Prostate gland (tissue), 2 donors: ENCODE data around the gene DIS3L2. TPM values are rescaled to one million over a fixed set of nuclear protein-coding genes. Genes with fewer than 3 reads are reported as not detected.

Experiments used
- DNase-seq: peaks from one replicate; pipeline ENCODE4 v3.0.0-alpha.2; 2019; ENCODE audit warnings: low spot score
- H3K27ac ChIP-seq, 2 donors: fragments of 200-600 bp; sonication (generic); 2 replicates each; pipeline ENCODE4 v1.5.1; 2017 to 2019
- H3K27me3 ChIP-seq: fragments of 200-600 bp; sonication (generic); replicated peaks from 2 replicates; pipeline ENCODE4 v1.5.1; 2019; ENCODE audit not compliant: insufficient read depth
- H3K36me3 ChIP-seq, 2 donors: fragments of 200-600 bp; sonication (generic); 1 replicate in 1 of 2; 2 replicates in 1 of 2; pipeline versions ENCODE4 v1.5.1 to v1.8.1; 2017 to 2019
- H3K4me1 ChIP-seq: fragments of 200-600 bp; sonication (generic); replicated peaks from 2 replicates; pipeline ENCODE4 v1.5.1; 2019
- H3K4me3 ChIP-seq, 2 donors: fragments of 200-600 bp; sonication (generic); 2 replicates each; pipeline ENCODE4 v1.5.1; 2017 to 2019
- H3K9me3 ChIP-seq: fragments of 200-600 bp; sonication (generic); 2 replicates; pipeline ENCODE4 v1.5.1; 2017
- POLR2A ChIP-seq: fragments of 450-650 bp; IDR thresholded peaks from one replicate; pipeline ENCODE4 v1.6.1; 2016; ENCODE audit warnings: antibody characterized with exemption, mild to moderate bottlenecking
- POLR2AphosphoS5 ChIP-seq: sonication (generic); formaldehyde crosslinking; IDR thresholded peaks from one replicate; pipeline ENCODE4 v1.6.1; 2017; ENCODE audit warnings: antibody characterized with exemption
- WGBS: methylation state at CpG from one replicate; pipeline ENCODE4 v1.1.5; 2018; 5-methylcytosine and 5-hydroxymethylcytosine counted together
- intact Hi-C: fragments of 100-400 bp; cut with DNase I; formaldehyde crosslinking; loops from one replicate; pipeline ENCODE4 v1.14.2; 2022
- total RNA-seq, 2 donors: library from RNA; depleted of rRNA; stranded (reverse); fragments of >200 nt; gene quantifications; one replicate each; pipeline ENCODE4 v1.1.0, GENCODE V29; 2016
- TF ChIP-seq, protein P1 (sequence below), 4 experiments: fragments of 200-600 bp in 2 of 4; fragments of 450-650 bp in 2 of 4; sonication (generic) in 2 of 4; IDR thresholded peaks; 1 replicate in 3 of 4; 2 replicates in 1 of 4; pipeline ENCODE4 v1.5.1; 2016 to 2019; ENCODE audit warnings: antibody characterized with exemption in 4 of 4, mild to moderate bottlenecking in 2 of 4, moderate library complexity in 2 of 4

DIS3L2 gene
- total RNA-seq, 2 donors from 2014 or later: 30.1 to 71.3 TPM

- 98% methylated on average over 2 of the region's 2 CpGs for WGBS
- Histone ChIP-seq H3K4me3 (no peak overlapping the region), H3K27me3 (no peaks in the 10 kb centered on the region), H3K27ac (no peak overlapping the region), H3K4me1 (no peaks in the 10 kb centered on the region), H3K36me3 (no peaks in the 10 kb centered on the region), H3K9me3 (no peaks in the 10 kb centered on the region)
- intact Hi-C loops: no loop called here
- no peak for DNase-seq
- TF ChIP-seq POLR2A: no peak
- TF ChIP-seq, protein P1, sequence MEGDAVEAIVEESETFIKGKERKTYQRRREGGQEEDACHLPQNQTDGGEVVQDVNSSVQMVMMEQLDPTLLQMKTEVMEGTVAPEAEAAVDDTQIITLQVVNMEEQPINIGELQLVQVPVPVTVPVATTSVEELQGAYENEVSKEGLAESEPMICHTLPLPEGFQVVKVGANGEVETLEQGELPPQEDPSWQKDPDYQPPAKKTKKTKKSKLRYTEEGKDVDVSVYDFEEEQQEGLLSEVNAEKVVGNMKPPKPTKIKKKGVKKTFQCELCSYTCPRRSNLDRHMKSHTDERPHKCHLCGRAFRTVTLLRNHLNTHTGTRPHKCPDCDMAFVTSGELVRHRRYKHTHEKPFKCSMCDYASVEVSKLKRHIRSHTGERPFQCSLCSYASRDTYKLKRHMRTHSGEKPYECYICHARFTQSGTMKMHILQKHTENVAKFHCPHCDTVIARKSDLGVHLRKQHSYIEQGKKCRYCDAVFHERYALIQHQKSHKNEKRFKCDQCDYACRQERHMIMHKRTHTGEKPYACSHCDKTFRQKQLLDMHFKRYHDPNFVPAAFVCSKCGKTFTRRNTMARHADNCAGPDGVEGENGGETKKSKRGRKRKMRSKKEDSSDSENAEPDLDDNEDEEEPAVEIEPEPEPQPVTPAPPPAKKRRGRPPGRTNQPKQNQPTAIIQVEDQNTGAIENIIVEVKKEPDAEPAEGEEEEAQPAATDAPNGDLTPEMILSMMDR (IDR thresholded peaks at IDR 0.05): no peak
- no peak for TF ChIP-seq POLR2AphosphoS5
Measured at GRCh38 chr2:232242316-232242715, 280.8 kb downstream of the DIS3L2 start.

DNA sequence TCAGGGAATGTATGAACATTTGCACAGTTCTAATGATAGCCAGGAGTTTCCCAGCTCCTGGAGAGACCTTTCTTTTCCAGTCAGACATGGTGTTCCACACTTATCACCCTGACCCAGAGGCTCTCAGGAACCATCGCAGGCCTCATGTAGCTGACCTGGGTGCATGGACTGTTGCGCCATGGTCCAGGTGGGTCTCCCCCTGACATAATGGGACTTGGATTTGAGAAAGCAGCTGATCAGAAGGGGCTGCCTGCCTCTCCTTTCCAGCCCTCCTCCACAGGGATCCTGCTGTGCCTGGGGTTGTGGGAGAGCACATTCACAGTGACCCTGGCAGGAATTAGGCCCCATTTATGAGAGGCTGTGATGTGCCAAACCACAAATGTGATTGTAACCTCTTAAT lies 283.6 kb downstream of the DIS3L2 start:
- no peak overlapping the region for H3K4me3 ChIP-seq
- no peaks in the 10 kb centered on the region for H3K9me3 ChIP-seq
- TF ChIP-seq, protein P1 (IDR thresholded peaks at IDR 0.05): no peak
- TF ChIP-seq POLR2A: no peak
- TF ChIP-seq POLR2AphosphoS5: no peak
- no peaks in the 10 kb centered on the region for H3K27me3 ChIP-seq
- H3K27ac ChIP-seq: no peak overlapping the region
- no peak for DNase-seq
- no peaks in the 10 kb centered on the region for H3K4me1 ChIP-seq
- intact Hi-C loops: no loop called here
- WGBS: 96% methylated on average over 2 of the region's 2 CpGs
- H3K36me3 ChIP-seq: no peaks in the 10 kb centered on the region

DNA sequence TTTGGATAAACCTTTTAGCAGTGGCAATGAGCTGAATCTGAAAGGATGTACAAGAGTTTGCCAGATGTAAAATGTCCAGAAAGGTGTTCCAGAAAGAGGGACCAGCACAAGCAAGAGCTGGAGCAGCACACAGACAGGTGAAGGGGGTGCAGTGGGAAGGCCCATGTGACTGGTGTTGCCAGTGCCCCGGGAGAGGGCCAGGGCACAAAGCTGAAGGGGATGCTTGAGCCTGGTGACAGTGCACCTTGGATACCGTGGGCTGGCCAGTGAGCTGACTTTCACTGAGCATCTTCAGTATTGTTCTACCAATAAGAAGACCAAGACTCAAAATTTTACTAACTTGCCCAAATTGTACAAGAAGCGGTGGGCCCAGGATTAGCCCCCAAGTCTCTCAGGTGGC lies 284.7 kb downstream of the DIS3L2 start:
- intact Hi-C loops: no loop called here
- no peaks in the 10 kb centered on the region for H3K4me1 ChIP-seq
- no peak for DNase-seq
- TF ChIP-seq POLR2A: no peak
- no peak for TF ChIP-seq POLR2AphosphoS5
- TF ChIP-seq, protein P1 (IDR thresholded peaks at IDR 0.05): no peak
- H3K4me3 ChIP-seq: no peak overlapping the region
- no peaks in the 10 kb centered on the region for H3K27me3 ChIP-seq
- 91% methylated on average over 3 of the region's 3 CpGs for WGBS
- no peak overlapping the region for H3K27ac ChIP-seq
- H3K36me3 ChIP-seq: no peaks in the 10 kb centered on the region
- no peaks in the 10 kb centered on the region for H3K9me3 ChIP-seq

- H3K36me3 ChIP-seq: no peaks in the 10 kb centered on the region
- 93% methylated on average over 3 of the region's 3 CpGs for WGBS
- H3K9me3 ChIP-seq: no peaks in the 10 kb centered on the region
- no peak for TF ChIP-seq POLR2A
- no peak for TF ChIP-seq POLR2AphosphoS5
- TF ChIP-seq, protein P1 (IDR thresholded peaks at IDR 0.05): no peak
- DNase-seq: no peak
- no peaks in the 10 kb centered on the region for H3K27me3 ChIP-seq
- H3K27ac ChIP-seq: no peak overlapping the region
- no peaks in the 10 kb centered on the region for H3K4me1 ChIP-seq
- intact Hi-C loops: no loop called here
- H3K4me3 ChIP-seq: no peak overlapping the region
Measured at GRCh38 chr2:232249096-232249495, 287.6 kb downstream of the DIS3L2 start.

DNA sequence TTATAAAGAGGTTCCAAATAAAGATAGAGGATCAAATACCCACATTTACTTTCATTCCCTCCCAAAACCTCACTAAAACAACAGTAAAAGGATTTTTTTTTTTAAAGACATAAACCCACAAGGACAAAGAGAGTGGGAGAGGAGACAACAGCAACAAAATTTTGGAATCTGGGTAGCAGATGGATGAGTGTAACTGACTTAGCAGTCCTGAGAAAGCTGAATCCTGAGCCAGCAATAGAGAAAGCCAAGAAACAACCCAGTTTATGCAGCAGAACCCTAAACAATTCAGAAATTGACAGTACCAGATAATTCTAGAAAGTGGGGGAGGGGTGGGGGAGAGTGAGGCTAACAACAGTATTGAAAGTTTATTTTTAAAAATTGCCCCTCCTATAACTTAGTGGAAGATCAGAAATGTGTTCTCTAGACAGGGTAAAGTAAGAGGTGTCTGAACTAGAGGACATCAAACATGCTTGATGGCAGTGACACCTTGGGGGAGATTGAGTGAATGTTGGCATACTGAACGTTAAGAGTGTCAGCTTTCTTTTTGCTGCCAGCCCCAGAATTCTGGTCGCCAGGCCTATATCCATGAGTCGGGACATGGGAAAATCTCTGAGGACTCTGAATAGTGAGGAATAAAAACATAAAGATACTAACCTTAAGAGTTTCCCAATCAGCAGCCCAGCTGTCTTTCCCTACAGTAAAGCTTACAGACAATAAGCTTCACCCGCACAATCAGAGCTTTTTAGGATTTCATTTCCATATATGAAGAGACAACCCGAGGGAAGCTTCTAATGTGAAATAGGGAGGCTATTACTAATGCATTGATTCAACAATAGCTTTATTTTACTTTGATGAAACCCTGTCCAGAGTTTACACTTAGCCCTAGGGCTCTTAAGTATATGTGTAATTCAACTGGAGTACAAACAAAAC lies 289.0 kb downstream of the DIS3L2 start:
- Histone ChIP-seq H3K9me3 (no peaks in the 10 kb centered on the region), H3K36me3 (no peaks in the 10 kb centered on the region), H3K4me3 (no peak overlapping the region), H3K4me1 (no peaks in the 10 kb centered on the region), H3K27ac (no peak overlapping the region), H3K27me3 (no peaks in the 10 kb centered on the region)
- no peak for DNase-seq
- TF ChIP-seq, protein P1 (IDR thresholded peaks at IDR 0.05): no peak
- TF ChIP-seq POLR2A (no peak), POLR2AphosphoS5 (no peak)
- 69% methylated on average over 5 of the region's 5 CpGs for WGBS
- intact Hi-C loops: no loop called here
